HG03139 (cell line): ENCODE data around the gene CRYBG2.
"Not testable (repeated sequence)": the region's sequence is repeated elsewhere in the genome, so short reads cannot be mapped to it uniquely, and the experiment has no call there.

Experiments
- ATAC-seq: cut with Tn5 transposase; IDR thresholded peaks from one replicate; pipeline ENCODE4 v1.9.1; 2021; ENCODE audit not compliant: unreplicated experiment

CRYBG2 gene

GRCh38 chr1:26353976-26354820, at the start of gene CRYBG2:
Gene CRYBG2, minus strand, starts transcription at chr1:26354130. Its CDS starts 7,473 bp downstream, at chr1:26346657.
- ATAC-seq = no peak

- ATAC-seq = no peak
Observed at GRCh38 chr1:26403656-26404055, 49.7 kb upstream of the CRYBG2 start.

- ATAC-seq = no peak
Observed at GRCh38 chr1:26401891-26402290, 48.0 kb upstream of the CRYBG2 start.

- ATAC-seq = no peak
Observed at GRCh38 chr1:26399034-26399433, 45.1 kb upstream of the CRYBG2 start.

GRCh38 chr1:26395754-26396153, 41.8 kb upstream of the CRYBG2 start:
- ATAC-seq = no peak

GRCh38 chr1:26391450-26391849, 37.5 kb upstream of the CRYBG2 start:
- no peak for ATAC-seq

GRCh38 chr1:26389604-26390247, 35.8 kb upstream of the CRYBG2 start:
- ATAC-seq = no peak

GRCh38 chr1:26388791-26389445, 35.0 kb upstream of the CRYBG2 start:
- no peak for ATAC-seq

GRCh38 chr1:26387447-26387846, 33.5 kb upstream of the CRYBG2 start:
- ATAC-seq = no peak

GRCh38 chr1:26385063-26385462, 31.1 kb upstream of the CRYBG2 start:
- not testable (repeated sequence) for ATAC-seq

- ATAC-seq = no peak
Observed at GRCh38 chr1:26384076-26384475, 30.1 kb upstream of the CRYBG2 start.

- no peak for ATAC-seq
Observed at GRCh38 chr1:26378879-26379251, 24.9 kb upstream of the CRYBG2 start.

- peak; percentile 88 for ATAC-seq
Observed at GRCh38 chr1:26378088-26378878, 24.4 kb upstream of the CRYBG2 start.

- no peak for ATAC-seq
Observed at GRCh38 chr1:26376050-26376449, 22.1 kb upstream of the CRYBG2 start.

- no peak for ATAC-seq
Observed at GRCh38 chr1:26375081-26375480, 21.2 kb upstream of the CRYBG2 start.

GRCh38 chr1:26374361-26374760, 20.4 kb upstream of the CRYBG2 start:
- not testable (repeated sequence) for ATAC-seq

GRCh38 chr1:26373789-26374188, 19.9 kb upstream of the CRYBG2 start:
- no peak for ATAC-seq

GRCh38 chr1:26373281-26373680, 19.4 kb upstream of the CRYBG2 start:
- ATAC-seq = no peak

- not testable (repeated sequence) for ATAC-seq
Observed at GRCh38 chr1:26372611-26373010, 18.7 kb upstream of the CRYBG2 start, which contains the start of gene ZNF683. Gene ZNF683, minus strand, starts transcription at chr1:26372750. Its CDS starts 4,179 bp downstream, at chr1:26368571.

GRCh38 chr1:26372039-26372438, 18.1 kb upstream of the CRYBG2 start:
- no peak for ATAC-seq
